ENCODE results near the gene KIAA0232.

Gene KIAA0232

GRCh38 chr4:6851962-6852361 is 69.4 kb downstream of the KIAA0232 start:
- no peak for TF ChIP-seq CTCF (IDR thresholded peaks at IDR 0.05)
- no peak overlapping the region for H3K4me3 ChIP-seq
- no peak overlapping the region for H3K27ac ChIP-seq
- no peak for DNase-seq (ENCODE audit: low spot score)

DNA sequence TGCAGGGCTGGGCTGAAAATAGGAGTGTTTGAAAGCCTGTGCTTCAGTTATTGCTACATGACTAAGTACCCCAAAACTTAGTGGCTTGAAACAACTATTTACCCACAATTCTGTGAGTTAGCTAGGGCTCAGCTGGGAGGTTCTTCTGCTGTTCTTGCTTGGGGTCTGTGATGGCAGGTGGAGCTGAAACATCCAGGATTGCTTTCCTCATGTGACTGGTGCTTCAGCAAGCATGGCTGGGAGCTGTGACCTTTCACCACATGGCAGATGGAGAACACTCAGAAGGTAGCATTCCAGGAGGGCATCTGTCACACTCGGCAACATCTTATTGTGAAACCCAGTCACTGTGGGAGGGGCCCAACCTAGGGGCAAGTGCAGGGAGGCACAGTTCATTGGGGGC is 70.1 kb downstream of the KIAA0232 start:
- no peak overlapping the region for H3K27ac ChIP-seq
- DNase-seq (ENCODE audit: low spot score) = no peak
- TF ChIP-seq CTCF (IDR thresholded peaks at IDR 0.05) = no peak
- no peak overlapping the region for H3K4me3 ChIP-seq

GRCh38 chr4:6854098-6854744 is 71.7 kb downstream of the KIAA0232 start:
- no peak for TF ChIP-seq CTCF (IDR thresholded peaks at IDR 0.05)
- Histone ChIP-seq H3K4me3 (no peak overlapping the region), H3K27ac (no peak overlapping the region)
- no peak for DNase-seq (ENCODE audit: low spot score)

GRCh38 chr4:6855692-6856297 is 73.3 kb downstream of the KIAA0232 start:
- no peak for DNase-seq (ENCODE audit: low spot score)

DNA sequence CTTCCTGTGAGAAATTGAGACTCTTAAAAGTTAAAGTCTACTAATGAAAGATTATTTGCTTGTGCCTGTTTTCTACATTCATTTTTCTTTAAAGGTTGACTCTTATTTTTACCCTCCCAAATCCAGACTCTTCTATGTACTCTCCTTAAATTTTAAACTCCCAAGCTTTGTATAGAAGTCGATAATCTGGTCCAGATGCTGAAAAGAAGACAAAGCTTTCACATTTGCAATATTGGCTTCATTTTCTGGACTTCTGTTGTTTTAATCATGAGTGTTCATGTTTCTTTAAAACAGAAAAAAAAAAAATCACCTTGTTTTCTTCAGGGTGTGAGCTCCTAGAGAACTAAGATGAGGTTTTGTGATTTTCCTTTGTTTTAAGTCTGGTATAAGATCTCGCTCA is 73.9 kb downstream of the KIAA0232 start:
- Histone ChIP-seq H3K27ac (peak overlapping the region in 1 of 2 donors; percentile 40), H3K4me3 (no peak overlapping the region)
- TF ChIP-seq CTCF (IDR thresholded peaks at IDR 0.05) = no peak
- no peak for DNase-seq (ENCODE audit: low spot score)

More at GRCh38 chr4:6855692-6856297, 73.3 kb downstream of the KIAA0232 start:
- Histone ChIP-seq H3K4me3 (no peak overlapping the region), H3K27ac (peak overlapping the region; percentile 40 to 63)
- no peak for TF ChIP-seq CTCF (IDR thresholded peaks at IDR 0.05)

DNA sequence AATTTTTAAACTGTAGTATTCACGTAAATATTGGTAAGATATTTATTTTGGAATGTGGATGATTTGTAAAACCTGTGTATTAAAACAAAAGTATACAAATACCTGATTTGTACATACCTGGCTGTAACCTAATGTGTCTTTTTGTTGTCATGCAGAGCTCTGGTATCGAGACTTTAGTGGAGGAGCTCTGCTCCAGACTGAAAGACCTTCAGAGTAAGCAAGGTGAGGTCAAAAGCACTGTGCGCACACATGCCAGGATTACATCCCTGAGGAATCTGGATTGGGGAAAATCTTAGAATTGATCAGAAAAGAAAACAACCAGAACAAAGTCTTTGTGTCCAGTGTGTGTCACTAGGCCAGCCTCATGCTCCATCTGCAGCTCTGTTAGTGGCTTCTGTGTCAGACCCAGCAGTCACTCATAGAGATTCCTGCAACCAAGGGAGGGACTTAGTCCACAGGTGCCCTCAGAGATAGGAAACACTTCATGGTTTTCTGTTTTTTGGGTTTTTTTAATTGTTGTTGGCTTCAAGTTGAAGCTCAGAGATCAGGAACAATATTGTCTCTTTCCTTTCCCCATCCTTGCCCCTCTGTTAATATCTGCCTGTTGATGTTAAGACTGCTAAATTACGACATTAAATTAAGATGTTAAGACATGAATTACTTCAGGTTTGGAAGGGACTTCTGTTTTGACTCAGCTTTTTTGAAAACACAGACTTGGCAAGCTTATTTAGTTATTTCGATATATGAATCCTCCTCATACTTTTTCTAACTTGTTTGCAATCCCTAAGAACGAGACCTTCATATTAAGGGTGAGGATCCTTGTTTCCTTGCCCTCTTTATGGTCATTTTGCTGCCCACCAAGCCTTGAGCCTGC is 74.7 kb downstream of the KIAA0232 start:
- TF ChIP-seq CTCF (IDR thresholded peaks at IDR 0.05) = no peak
- no peak for DNase-seq (ENCODE audit: low spot score)
- H3K4me3 ChIP-seq = no peak overlapping the region
- H3K27ac ChIP-seq = peak overlapping the region; percentile 33 to 40
